Esophagus squamous epithelium (tissue), 4 donors: ENCODE results near the gene C16orf46.
"Not testable (repeated sequence)": the region's sequence is repeated elsewhere in the genome, so short reads cannot be mapped to it uniquely, and the experiment has no call there.

Experiments used
- POLR2A ChIP-seq, 4 donors: fragments of 450-650 bp; IDR thresholded peaks; one replicate each; pipeline ENCODE4 v1.6.1; 2017; ENCODE audit warnings: antibody characterized with exemption in 4 of 4, mild to moderate bottlenecking in 4 of 4, moderate library complexity in 3 of 4
- TF ChIP-seq, protein P1 (sequence below), 6 experiments: fragments of 450-650 bp in 4 of 6; fragments of 200-600 bp in 2 of 6; sonication (generic) in 2 of 6; IDR thresholded peaks; one replicate each; pipeline ENCODE4 v1.5.1; 2016 to 2019; ENCODE audit warnings: antibody characterized with exemption in 6 of 6, mild to moderate bottlenecking in 4 of 6, moderate library complexity in 4 of 6

DNA sequence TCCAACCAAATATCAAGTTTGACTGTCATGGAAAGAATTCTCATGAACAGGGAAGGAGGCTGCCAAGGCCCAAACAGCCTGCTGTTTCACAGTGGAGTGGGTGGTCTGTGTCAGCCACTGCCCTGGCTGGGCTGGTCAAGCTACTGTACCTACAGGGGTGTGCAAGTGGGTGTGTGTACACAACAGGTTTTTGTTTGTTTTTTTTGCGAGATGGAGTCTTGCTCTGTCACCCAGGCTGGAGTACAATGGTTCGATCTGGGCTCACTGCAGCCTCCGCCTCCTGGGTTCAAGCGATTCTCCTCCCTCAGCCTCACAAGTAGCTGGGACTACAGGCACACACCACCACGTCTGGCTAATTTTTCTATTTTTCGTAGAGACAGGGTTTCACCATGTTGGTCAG, 32.2 kb upstream of the C16orf46 start:
- TF ChIP-seq, protein P1, sequence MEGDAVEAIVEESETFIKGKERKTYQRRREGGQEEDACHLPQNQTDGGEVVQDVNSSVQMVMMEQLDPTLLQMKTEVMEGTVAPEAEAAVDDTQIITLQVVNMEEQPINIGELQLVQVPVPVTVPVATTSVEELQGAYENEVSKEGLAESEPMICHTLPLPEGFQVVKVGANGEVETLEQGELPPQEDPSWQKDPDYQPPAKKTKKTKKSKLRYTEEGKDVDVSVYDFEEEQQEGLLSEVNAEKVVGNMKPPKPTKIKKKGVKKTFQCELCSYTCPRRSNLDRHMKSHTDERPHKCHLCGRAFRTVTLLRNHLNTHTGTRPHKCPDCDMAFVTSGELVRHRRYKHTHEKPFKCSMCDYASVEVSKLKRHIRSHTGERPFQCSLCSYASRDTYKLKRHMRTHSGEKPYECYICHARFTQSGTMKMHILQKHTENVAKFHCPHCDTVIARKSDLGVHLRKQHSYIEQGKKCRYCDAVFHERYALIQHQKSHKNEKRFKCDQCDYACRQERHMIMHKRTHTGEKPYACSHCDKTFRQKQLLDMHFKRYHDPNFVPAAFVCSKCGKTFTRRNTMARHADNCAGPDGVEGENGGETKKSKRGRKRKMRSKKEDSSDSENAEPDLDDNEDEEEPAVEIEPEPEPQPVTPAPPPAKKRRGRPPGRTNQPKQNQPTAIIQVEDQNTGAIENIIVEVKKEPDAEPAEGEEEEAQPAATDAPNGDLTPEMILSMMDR (IDR thresholded peaks at IDR 0.05): not testable (repeated sequence)
- TF ChIP-seq POLR2A (IDR thresholded peaks at IDR 0.05): not testable (repeated sequence)
